GM19467 (cell line): ENCODE data around the gene ZNF710.
A peak's percentile ranks its signal among the peaks of the same experiment; 100 is the strongest.

Experiments
- ATAC-seq: cut with Tn5 transposase; IDR thresholded peaks from one replicate; pipeline ENCODE4 v1.9.1; 2021; ENCODE audit warnings: mild to moderate bottlenecking, moderate library complexity; ENCODE audit not compliant: unreplicated experiment

ZNF710 gene

DNA sequence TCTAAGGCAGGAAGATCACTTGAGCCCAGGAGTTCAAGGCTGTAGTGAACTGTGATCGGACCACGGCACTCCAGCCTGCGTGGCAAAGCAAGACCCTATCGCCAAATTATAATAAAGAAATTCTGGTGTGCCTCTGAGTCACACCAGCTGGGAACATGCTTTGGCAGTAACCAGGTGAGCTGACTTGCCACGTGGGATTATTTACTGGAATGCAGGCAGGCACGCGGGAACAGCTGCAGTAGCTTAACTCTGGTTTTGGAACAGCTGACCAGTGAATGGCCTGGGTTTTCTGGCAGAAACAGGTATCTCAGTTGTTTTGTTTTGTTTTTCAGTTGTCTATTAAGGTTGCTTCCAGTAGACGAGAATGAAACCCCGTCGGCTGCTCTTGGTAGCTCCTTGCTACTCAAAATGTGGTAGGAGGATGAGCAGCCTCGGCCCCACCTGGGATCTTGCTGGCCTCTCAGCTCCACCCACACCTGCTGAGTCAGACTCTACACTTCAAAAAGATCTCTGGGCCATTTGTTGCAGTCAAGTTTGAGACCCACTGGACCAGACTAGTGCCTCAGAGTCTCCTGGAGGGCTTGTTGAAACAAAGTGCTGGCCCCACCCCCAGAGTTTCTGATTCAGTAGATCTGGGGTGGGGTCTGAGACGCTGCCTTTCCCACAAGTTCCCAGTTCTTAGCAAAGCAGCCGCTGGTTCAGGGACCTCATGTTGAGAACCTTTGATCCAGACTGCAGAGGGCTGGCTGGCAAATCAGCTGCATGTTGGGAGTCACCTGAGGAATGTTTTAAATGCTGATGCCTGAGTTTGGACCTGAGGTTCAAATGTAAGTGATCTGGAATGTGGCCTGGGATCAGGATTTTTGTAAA is 74.5 kb downstream of the ZNF710 start:
- ATAC-seq = no peak

- no peak for ATAC-seq
Measured at GRCh38 chr15:90076716-90077115, 75.6 kb downstream of the ZNF710 start.

DNA sequence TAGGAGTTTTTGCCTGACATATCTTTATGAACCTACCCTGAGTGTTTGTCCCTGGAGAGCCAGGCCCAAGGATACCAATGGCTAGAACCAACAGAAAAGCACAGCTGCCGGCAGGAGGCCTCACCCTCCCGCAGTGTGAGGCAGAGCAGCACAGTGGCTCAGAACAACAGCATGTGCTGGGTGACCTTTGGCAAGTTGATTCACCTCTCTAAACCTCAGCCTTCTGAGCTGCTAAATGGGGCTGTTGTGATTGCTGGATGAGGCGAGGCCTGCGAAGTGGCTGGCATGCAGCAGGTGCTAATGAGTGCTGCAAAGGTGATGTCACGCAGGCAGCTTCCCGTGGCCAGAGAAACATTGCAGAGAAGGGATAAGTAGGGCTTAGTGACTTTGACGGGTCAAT is 77.8 kb downstream of the ZNF710 start:
- no peak for ATAC-seq

- ATAC-seq = no peak
Measured at GRCh38 chr15:90079619-90080457, 78.7 kb downstream of the ZNF710 start.

DNA sequence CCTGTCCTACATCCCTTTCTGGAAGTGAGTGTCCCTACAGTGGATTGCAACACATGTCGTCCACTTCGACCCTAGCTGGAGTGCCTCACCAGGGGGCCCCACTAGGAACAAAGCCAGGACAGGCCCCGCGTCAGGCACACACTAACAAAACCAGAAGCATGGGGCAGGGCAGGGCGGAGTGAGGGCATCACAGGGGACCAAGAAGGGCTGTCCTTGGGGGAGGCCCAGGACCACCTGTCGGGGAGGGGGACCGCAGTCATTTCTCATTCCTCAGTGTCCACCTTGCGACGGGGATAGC is 79.3 kb downstream of the ZNF710 start:
- no peak for ATAC-seq

DNA sequence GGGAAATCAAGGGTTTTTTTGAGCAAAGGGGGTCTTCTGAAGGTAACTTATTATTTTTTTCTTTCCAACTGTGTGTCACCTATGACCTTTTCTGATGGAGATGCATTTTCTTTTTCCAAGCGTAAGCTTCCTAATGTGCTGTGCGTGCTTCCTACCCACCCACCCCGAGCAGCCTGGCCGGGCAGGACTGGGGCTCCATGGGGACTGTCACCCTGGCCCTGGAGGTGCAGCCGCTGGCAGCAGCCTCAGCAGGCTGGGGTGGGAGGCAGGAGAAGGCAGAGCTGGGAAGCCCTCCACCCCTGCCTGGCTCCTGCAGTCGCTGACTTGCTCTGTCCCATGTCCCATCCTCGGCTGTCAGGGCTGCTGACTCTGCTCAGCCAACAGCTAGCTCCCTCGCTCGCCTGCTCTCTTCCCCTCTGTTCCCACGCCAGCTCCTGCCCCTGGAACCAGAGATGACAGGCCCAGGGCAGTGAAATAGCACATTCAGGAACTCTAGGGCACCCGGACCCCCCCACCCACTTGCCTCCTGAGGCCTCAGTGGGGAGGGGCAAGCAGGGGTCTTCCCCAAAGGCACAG is 79.8 kb downstream of the ZNF710 start:
- ATAC-seq = no peak

DNA sequence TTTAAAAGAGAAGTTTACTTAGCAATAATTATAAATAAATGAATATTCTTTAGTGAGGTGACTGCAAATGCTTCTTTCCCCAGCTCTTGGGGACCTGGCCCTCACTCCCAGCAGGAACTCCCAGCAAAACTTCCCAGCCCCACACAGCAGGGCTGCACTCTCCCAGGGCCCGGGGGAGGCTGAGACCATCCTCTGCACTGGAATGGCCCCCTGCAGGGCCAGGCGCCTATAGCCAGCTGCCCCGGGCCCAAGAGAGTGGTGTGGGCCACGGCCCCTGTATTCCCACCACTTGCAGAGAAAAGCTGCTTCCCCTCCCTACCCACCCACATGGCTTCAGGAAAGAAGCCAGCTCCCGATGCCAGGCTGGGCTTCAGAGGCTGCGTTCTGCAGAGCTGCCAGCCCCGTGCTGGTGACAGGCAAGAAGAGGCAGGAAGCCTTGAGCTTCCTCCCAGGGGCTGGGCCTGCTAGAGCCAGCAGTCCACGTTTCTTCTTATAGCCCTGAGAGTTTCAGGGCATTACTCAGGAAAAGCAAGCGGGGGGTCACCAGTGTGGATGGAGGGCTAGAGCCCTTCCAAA is 81.1 kb downstream of the ZNF710 start:
- ATAC-seq = no peak

GRCh38 chr15:90083419-90083818 is 82.3 kb downstream of the ZNF710 start:
- no peak for ATAC-seq

GRCh38 chr15:90083954-90084607 is 83.0 kb downstream of the ZNF710 start:
- ATAC-seq = no peak

DNA sequence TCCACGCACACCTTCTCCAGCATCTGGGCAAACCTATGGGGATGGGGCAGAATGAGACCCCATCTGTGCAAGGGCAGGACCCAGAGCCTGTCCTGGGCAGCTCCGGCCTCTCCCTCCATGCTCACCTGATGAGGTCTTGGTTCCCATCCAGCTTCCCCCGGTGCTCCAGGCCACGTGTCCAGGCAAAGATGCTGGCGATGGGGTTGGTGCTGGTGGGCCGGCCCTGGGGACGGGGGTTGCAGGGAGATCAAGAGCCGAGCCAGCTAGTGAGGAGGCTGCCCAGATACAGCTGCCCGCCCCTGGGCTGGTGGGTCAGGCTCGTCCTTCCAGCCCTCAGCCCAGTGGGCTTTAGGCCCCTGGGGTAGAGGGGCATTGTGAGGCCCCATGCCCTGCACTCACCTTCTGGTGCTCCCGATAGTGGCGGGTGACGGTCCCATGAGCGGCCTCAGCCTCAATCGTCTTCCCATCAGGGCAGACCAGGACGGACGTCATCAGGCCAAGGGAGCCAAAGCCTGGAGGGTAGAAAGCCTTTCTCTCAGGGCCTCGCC is 83.8 kb downstream of the ZNF710 start:
- no peak for ATAC-seq

DNA sequence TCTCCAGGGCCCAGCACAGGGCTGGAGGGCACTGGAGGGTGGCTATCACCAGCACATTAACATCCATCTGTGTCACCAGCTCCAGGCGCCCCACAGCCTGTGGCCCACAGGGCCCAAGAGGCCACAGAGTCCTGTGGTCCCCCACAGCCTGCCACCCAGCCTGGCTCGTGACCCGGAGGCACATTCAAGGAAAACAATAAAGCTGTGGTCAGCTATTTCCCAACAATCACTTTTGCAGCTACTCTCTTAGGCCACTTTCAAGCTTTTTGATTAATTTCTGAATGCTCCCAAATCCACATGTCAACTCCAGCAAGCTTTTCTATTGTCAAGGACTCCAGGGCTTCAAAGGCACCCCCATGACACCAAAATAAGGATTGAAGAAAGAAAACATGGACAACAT is 84.4 kb downstream of the ZNF710 start:
- ATAC-seq = no peak

GRCh38 chr15:90086868-90087268 is 85.7 kb downstream of the ZNF710 start:
- ATAC-seq = no peak

DNA sequence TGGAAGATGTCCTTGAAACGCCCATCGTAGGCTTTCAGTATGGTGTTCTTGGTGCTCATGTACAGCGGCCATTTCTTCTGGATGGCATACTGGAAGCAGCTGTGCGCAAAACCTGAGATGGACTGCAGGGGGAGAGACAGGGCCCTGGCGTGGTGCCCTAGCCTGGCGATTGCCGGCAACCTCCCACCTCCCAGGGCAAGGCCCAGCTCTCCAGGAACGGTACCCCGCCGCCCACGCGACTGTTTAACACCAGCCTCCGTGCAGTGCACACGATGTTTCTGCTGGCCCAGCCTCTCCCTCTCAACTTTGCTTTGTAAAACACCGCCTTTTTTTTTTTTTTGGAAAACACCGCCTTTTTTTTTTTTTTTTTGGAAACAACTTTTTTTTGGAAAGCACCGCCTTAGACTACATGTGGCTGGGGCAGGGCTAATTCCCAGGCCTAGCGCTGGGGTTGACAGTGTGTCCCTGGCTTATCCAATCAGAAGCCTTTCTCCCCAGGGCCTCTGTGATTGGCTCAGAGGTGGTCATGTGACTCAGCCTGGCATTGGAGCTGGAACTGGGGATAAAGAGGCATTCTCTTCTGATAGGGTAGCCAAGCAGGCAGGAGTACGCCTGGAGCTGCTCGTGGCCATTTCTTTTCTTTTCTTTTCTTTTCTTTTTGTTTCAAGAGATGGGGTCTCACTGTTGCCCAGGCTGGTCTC is 86.5 kb downstream of the ZNF710 start:
- ATAC-seq = no peak

GRCh38 chr15:90090226-90090848 is 89.2 kb downstream of the ZNF710 start:
- ATAC-seq = no peak

- no peak for ATAC-seq
Measured at GRCh38 chr15:90091156-90091931, 90.2 kb downstream of the ZNF710 start.

DNA sequence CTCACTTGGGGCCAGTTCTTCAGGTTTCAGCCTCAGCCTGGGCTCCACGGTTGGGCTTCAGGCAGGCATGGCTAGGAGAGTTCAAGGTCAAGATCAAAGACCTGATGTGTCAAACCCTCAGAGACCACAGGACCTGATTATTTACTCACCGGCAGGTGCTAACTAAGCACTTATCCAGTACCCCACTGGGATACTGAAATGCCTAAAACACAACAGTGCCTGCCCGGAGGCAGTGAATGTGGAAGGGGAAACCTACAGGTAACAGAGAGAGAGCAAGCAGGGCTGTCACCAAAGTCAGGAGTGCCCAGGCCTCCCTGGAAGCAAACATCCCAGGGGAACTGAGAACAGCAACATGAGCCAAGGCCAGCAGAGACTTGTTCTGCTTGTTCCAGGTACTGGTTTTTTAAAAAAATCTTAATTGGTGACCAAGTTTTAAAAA is 94.4 kb downstream of the ZNF710 start:
- ATAC-seq = no peak

- peak; percentile 55 for ATAC-seq
Measured at GRCh38 chr15:90097475-90097874, 96.4 kb downstream of the ZNF710 start.

DNA sequence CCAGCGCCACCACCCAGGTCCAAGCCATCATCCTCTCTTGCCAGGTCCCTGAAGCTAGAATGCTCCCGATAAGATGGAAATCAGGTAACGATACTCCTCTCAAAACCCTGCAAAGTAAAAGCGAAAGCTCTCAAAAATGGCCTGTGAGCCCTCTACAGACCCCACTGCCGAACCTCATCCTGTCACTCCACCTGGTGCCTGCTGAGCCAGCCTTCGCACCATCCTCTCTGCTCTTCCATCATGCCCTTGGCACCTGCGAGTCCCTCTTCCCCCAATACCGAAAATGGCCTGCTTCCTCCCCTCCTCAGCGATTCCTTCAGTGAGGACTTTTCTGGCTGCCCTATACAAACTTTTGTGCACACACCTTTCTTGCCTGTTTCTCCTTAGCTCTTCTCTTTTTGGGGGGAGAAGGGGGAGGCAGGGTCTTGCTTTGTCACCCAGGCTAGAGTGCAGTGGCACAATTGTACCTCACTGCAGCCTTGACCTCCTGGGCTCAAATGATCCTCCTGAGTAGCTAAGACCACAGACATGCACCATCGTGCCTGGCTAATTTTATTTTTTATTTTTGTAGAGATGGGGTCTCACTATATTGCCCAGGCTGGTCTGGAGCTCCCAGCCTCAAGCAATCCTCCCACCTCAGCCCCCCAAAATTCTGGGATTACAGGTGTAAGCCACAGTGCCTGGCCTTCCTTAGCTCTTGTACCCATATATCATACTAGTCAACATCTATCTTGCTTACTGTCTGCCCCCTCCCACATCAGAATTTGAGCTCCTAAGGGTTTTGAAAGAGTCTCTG is 98.1 kb downstream of the ZNF710 start:
- ATAC-seq = no peak
